K562 (cell line): Measurements from ENCODE around the gene RTBDN. TPM values are rescaled to one million over a fixed set of nuclear protein-coding genes. Genes with fewer than 3 reads are reported as not detected.

ENCODE experiments used
- BCL6 ChIP-seq: fragments of 250-450 bp; sonication (Bioruptor Pico); IDR thresholded peaks from 2 replicates; pipeline ENCODE4 v1.4.0; 2020
- CXXC5 ChIP-seq: fragments of 250-450 bp; sonication (Bioruptor Pico); IDR thresholded peaks from 2 replicates; pipeline ENCODE4 v1.8.0; 2022; ENCODE audit warnings: inconsistent platforms, mild to moderate bottlenecking, moderate library complexity
- EP300 ChIP-seq: IDR thresholded peaks from 2 replicates; pipeline ENCODE4 v1.6.1; 2012; ENCODE audit warnings: low read length, improper control_type of control experiment
- FOXA3 ChIP-seq, 2 experiments: fragments of 450-650 bp in 1 of 2; sonication (generic) in 1 of 2; formaldehyde crosslinking; IDR thresholded peaks in 1 of 2; conservative IDR thresholded peaks in 1 of 2; 2 replicates each; pipeline versions ENCODE4 v1.4.0 to v1.8.0; 2020 to 2022; ENCODE audit warnings: mild to moderate bottlenecking in 2 of 2, missing genetic modification reagents in 1 of 2
- ILK ChIP-seq: fragments of 450-650 bp; IDR thresholded peaks from 2 replicates; pipeline ENCODE4 v1.6.1; 2016; ENCODE audit warnings: missing genetic modification characterization, low read depth, mild to moderate bottlenecking, missing compliant biosample characterization, moderate library complexity, borderline replicate concordance
- KDM4B ChIP-seq, 2 experiments: fragments of 450-650 bp in 1 of 2; sonication (generic) in 1 of 2; IDR thresholded peaks; 2 replicates each; pipeline ENCODE4 v1.6.1; 2016 to 2017; ENCODE audit warnings: borderline replicate concordance in 2 of 2, antibody characterized with exemption in 1 of 2, low read depth in 1 of 2, mild to moderate bottlenecking in 1 of 2
- MCM3 ChIP-seq: fragments of 450-650 bp; IDR thresholded peaks from 2 replicates; pipeline ENCODE4 v1.6.1; 2016
- MCM5 ChIP-seq: fragments of 450-650 bp; IDR thresholded peaks from 2 replicates; pipeline ENCODE4 v1.6.1; 2016; ENCODE audit warnings: low read depth
- NCOA1 ChIP-seq: fragments of 450-650 bp; IDR thresholded peaks from 2 replicates; pipeline ENCODE4 v1.6.1; 2016; ENCODE audit warnings: low read depth
- PRMT5 ChIP-seq: sonication (generic); formaldehyde crosslinking; IDR thresholded peaks from 2 replicates; pipeline ENCODE4 v1.5.0; 2020; ENCODE audit warnings: missing genetic modification reagents
- RBM17 ChIP-seq: fragments of 200-400 bp; formaldehyde crosslinking; IDR thresholded peaks from 2 replicates; pipeline ENCODE4 v1.6.1; 2017; ENCODE audit warnings: low read depth, mild to moderate bottlenecking, low read length, borderline replicate concordance
- SAP30 ChIP-seq: fragments of 200-600 bp; sonication (generic); IDR thresholded peaks from 2 replicates; pipeline ENCODE4 v1.6.1; 2012; ENCODE audit warnings: borderline replicate concordance, low read depth, mild to moderate bottlenecking, moderate library complexity, low read length, control low read depth, inconsistent platforms; ENCODE audit not compliant: insufficient read depth, poor library complexity, severe bottlenecking
- TEAD2 ChIP-seq: fragments of 450-650 bp; IDR thresholded peaks from 2 replicates; pipeline ENCODE4 v1.6.1; 2016; ENCODE audit warnings: missing genetic modification characterization, control low read depth, missing compliant biosample characterization
- ZBTB7A ChIP-seq: IDR thresholded peaks from 2 replicates; pipeline ENCODE4 v1.6.1; 2011; ENCODE audit warnings: low read depth, mild to moderate bottlenecking, low read length, moderate library complexity, borderline replicate concordance; ENCODE audit not compliant: control insufficient read depth
- ZFP30 ChIP-seq: fragments of 250-450 bp; sonication (Bioruptor Pico); IDR thresholded peaks from 2 replicates; pipeline ENCODE4 v1.8.0; 2022; ENCODE audit warnings: moderate library complexity, mild to moderate bottlenecking, inconsistent platforms, borderline replicate concordance
- ZKSCAN1 ChIP-seq: fragments of 150-350 bp; IDR thresholded peaks from 2 replicates; pipeline ENCODE4 v1.6.1; 2016; ENCODE audit warnings: low read depth, low read length
- ZNF133 ChIP-seq: fragments of 250-450 bp; sonication (Bioruptor Pico); IDR thresholded peaks from 2 replicates; pipeline ENCODE4 v1.4.0; 2020; ENCODE audit warnings: mild to moderate bottlenecking
- ZNF175 ChIP-seq: fragments of 200-800 bp; sonication (Bioruptor generic); IDR thresholded peaks from 2 replicates; pipeline ENCODE4 v1.6.1; 2016; ENCODE audit warnings: low read depth, mild to moderate bottlenecking, missing genetic modification characterization, missing compliant biosample characterization
- ZNF232 ChIP-seq: sonication (generic); formaldehyde crosslinking; IDR thresholded peaks from 2 replicates; pipeline ENCODE4 v1.8.0; 2022; ENCODE audit warnings: mild to moderate bottlenecking, missing genetic modification reagents
- ZNF253 ChIP-seq: fragments of 250-450 bp; sonication (Bioruptor Pico); conservative IDR thresholded peaks from 2 replicates; pipeline ENCODE4 v1.6.1; 2021; ENCODE audit warnings: mild to moderate bottlenecking
- ZNF644 ChIP-seq: fragments of 200-800 bp; sonication (Bioruptor generic); IDR thresholded peaks from 2 replicates; pipeline ENCODE4 v1.6.1; 2016; ENCODE audit warnings: low read depth, missing genetic modification characterization, missing compliant biosample characterization
- ZNF76 ChIP-seq: fragments of 250-450 bp; sonication (Bioruptor Pico); IDR thresholded peaks from 2 replicates; pipeline ENCODE4 v1.4.0; 2020; ENCODE audit warnings: mild to moderate bottlenecking, moderate library complexity, borderline replicate concordance
- ZNF778 ChIP-seq: fragments of 450-650 bp; formaldehyde crosslinking; IDR thresholded peaks from 2 replicates; pipeline ENCODE4 v1.4.0; 2020; ENCODE audit warnings: mild to moderate bottlenecking, moderate library complexity
- polyA plus RNA-seq, 8 experiments: library from polyadenylated mRNA; depleted of rRNA in 4 of 8; stranded (reverse) in 5 of 8; unstranded in 3 of 8; fragments of >200 nt; fragmentation: Nextera tagmentation in 2 of 8; fragmentation: Illumina TruSeq in 1 of 8; extraction: Ambion mirVana in 2 of 8; extraction: Trizol in 1 of 8; gene quantifications; 2 replicates each; pipeline versions ENCODE4 v1.2.1 to v1.2.3, GENCODE V29; 2011 to 2014; ENCODE audit warnings: inconsistent platforms in 1 of 8, missing spikeins in 1 of 8
- total RNA-seq, 7 experiments: library from RNA; depleted of rRNA in 6 of 7; stranded (reverse); fragments of >200 nt in 6 of 7; fragmentation: Illumina TruSeq in 2 of 7; extraction: Trizol in 2 of 7; gene quantifications; 2 replicates each; pipeline versions ENCODE4 v1.2.1 to v1.2.3, GENCODE V29; 2011 to 2021; ENCODE audit warnings: low replicate concordance in 1 of 7
- TF ChIP-seq, protein P1 (sequence below): fragments of 250-450 bp; sonication (Bioruptor Pico); IDR thresholded peaks from 2 replicates; pipeline ENCODE4 v1.8.0; 2022; ENCODE audit warnings: moderate library complexity, mild to moderate bottlenecking, inconsistent platforms
- TF ChIP-seq, protein P2 (sequence below): sonication (generic); formaldehyde crosslinking; IDR thresholded peaks from 2 replicates; pipeline ENCODE4 v1.5.0; 2020; ENCODE audit warnings: missing genetic modification reagents
- TF ChIP-seq, protein P3 (sequence below): sonication (generic); formaldehyde crosslinking; IDR thresholded peaks from 2 replicates; pipeline ENCODE4 v1.9.0; 2022; ENCODE audit warnings: mild to moderate bottlenecking, missing genetic modification reagents

Gene RTBDN
- total and polyA plus RNA-seq, 9 of the 15 experiments (the other 6 are each of a cell fraction or from before 2014, with no cell fraction given): 0.20 to 2.3 (median 0.72) TPM; not detected in 1

DNA sequence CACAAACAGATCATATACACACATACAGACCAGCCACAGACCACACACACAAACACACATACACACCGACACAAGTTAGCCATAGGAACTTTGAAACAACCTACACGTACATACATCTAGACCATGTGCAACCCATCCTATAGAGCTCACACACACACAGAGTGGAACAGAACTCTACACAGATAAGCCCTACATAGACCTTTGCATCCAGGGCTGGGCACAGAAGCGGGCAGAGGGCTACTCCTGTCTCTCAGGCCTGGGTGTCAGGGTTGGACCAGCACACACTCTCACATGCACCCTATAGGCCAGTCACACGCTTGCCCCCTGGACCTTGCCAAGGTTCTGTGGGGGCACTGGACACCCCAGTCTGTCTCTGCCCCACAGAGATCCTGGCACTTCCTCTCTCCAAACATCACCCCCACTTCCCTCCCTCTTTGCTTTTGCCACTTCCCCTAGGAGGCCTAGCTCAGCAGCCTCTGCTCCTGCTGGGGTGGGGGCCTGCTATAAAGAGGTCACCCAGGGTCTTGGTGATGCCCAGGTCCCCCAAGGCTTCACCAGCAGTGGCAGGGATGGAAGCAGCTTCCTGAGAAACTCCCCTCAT is 48.8 kb downstream of the RTBDN start (continued):
- TF ChIP-seq ZFP30 (CRISPR knock-in tag) (no peak), KDM4B (IDR thresholded peaks at IDR 0.05; ENCODE audit: borderline replicate concordance in 2 of 2, low read depth in 1 of 2) (no peak), MCM3 (no peak), ZNF644 (no peak), MCM5 (no peak), FOXA3 (CRISPR knock-in tag; conservative IDR thresholded peaks at IDR 0.05 in 1 of 2, IDR thresholded peaks at IDR 0.05 in 1 of 2) (no peak), SAP30 (no peak), NCOA1 (no peak), ZNF175 (CRISPR knock-in tag) (no peak), ZNF253 (CRISPR knock-in tag) (no peak), EP300 (no peak), ZKSCAN1 (no peak), TEAD2 (no peak), RBM17 (no peak), CXXC5 (CRISPR knock-in tag) (no peak), BCL6 (CRISPR knock-in tag) (no peak), ZNF232 (CRISPR knock-in tag) (no peak), ZNF133 (no peak), ZBTB7A (no peak), ZNF778 (CRISPR knock-in tag) (no peak), ZNF76 (CRISPR knock-in tag) (no peak), ILK (no peak), PRMT5 (CRISPR knock-in tag) (no peak)
- TF ChIP-seq, protein P1, sequence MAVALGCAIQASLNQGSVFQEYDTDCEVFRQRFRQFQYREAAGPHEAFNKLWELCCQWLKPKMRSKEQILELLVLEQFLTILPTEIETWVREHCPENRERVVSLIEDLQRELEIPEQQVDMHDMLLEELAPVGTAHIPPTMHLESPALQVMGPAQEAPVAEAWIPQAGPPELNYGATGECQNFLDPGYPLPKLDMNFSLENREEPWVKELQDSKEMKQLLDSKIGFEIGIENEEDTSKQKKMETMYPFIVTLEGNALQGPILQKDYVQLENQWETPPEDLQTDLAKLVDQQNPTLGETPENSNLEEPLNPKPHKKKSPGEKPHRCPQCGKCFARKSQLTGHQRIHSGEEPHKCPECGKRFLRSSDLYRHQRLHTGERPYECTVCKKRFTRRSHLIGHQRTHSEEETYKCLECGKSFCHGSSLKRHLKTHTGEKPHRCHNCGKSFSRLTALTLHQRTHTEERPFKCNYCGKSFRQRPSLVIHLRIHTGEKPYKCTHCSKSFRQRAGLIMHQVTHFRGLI (CRISPR knock-in tag): 0 out of 2 replicates have a peak, but pooled peaks have one; percentile 5
- TF ChIP-seq, protein P2, sequence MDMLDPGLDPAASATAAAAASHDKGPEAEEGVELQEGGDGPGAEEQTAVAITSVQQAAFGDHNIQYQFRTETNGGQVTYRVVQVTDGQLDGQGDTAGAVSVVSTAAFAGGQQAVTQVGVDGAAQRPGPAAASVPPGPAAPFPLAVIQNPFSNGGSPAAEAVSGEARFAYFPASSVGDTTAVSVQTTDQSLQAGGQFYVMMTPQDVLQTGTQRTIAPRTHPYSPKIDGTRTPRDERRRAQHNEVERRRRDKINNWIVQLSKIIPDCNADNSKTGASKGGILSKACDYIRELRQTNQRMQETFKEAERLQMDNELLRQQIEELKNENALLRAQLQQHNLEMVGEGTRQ (CRISPR knock-in tag): no peak
- TF ChIP-seq, protein P3, sequence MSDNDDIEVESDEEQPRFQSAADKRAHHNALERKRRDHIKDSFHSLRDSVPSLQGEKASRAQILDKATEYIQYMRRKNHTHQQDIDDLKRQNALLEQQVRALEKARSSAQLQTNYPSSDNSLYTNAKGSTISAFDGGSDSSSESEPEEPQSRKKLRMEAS (CRISPR knock-in tag): no peak
